Upper lobe of left lung (tissue), 4 donors: ENCODE measurements around the gene KRT23.

Source experiments
- EP300 ChIP-seq, 4 donors: sonication (generic); formaldehyde crosslinking; IDR thresholded peaks; one replicate each; pipeline ENCODE4 v1.5.1; 2017; ENCODE audit warnings: antibody characterized with exemption in 4 of 4, control low read depth in 2 of 4
- POLR2A ChIP-seq, 4 donors: fragments of 450-650 bp; IDR thresholded peaks; one replicate each; pipeline ENCODE4 v1.5.1; 2016 to 2017; ENCODE audit warnings: antibody characterized with exemption in 4 of 4, mild to moderate bottlenecking in 2 of 4
- POLR2AphosphoS5 ChIP-seq, 2 donors: sonication (generic); formaldehyde crosslinking; IDR thresholded peaks; one replicate each; pipeline ENCODE4 v1.5.1; 2017; ENCODE audit warnings: antibody characterized with exemption in 2 of 2
- TF ChIP-seq, protein P1 (sequence below), 6 experiments: fragments of 450-650 bp in 4 of 6; fragments of 200-600 bp in 2 of 6; sonication (generic) in 2 of 6; IDR thresholded peaks; one replicate each; pipeline ENCODE4 v1.5.1; 2016 to 2019; ENCODE audit warnings: antibody characterized with exemption in 6 of 6

DNA sequence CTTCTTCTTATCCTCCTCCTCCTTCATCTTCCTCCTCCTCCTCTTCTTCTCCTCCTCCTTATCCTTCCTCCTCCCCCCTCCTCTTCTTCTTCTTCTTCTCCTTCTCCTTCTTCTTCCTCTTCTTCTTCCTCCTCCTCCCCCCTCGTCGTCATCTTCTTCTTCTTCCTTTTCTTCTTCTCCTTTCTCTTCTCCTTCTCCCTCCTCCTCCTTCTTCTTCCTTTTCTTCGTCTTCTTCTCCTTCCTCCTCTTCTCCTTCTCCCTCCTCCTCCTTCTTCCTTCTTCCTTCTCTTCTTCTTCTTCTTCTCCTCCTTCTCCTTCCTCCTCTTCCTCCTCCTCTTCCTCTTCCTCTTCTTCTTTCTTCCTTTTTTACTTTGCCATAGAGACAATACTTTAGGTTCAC lies 5.1 kb upstream of the KRT23 start:
- TF ChIP-seq POLR2A (IDR thresholded peaks at IDR 0.05) (no peak), EP300 (IDR thresholded peaks at IDR 0.05) (no peak), POLR2AphosphoS5 (IDR thresholded peaks at IDR 0.05) (no peak)
- TF ChIP-seq, protein P1, sequence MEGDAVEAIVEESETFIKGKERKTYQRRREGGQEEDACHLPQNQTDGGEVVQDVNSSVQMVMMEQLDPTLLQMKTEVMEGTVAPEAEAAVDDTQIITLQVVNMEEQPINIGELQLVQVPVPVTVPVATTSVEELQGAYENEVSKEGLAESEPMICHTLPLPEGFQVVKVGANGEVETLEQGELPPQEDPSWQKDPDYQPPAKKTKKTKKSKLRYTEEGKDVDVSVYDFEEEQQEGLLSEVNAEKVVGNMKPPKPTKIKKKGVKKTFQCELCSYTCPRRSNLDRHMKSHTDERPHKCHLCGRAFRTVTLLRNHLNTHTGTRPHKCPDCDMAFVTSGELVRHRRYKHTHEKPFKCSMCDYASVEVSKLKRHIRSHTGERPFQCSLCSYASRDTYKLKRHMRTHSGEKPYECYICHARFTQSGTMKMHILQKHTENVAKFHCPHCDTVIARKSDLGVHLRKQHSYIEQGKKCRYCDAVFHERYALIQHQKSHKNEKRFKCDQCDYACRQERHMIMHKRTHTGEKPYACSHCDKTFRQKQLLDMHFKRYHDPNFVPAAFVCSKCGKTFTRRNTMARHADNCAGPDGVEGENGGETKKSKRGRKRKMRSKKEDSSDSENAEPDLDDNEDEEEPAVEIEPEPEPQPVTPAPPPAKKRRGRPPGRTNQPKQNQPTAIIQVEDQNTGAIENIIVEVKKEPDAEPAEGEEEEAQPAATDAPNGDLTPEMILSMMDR (IDR thresholded peaks at IDR 0.05), result no peak
